Neural progenitor cell (in vitro differentiated cells): ENCODE data around the gene APOB.

Source experiments
- EZH2 ChIP-seq: fragments of 200-600 bp; sonication (generic); IDR thresholded peaks from 2 replicates; pipeline ENCODE4 v1.6.1; 2017; ENCODE audit warnings: antibody characterized with exemption, mild to moderate bottlenecking, moderate library complexity
- TF ChIP-seq, protein P1 (sequence below): fragments of 200-600 bp; sonication (generic); IDR thresholded peaks from 2 replicates; pipeline ENCODE4 v1.5.1; 2017; ENCODE audit warnings: antibody characterized with exemption, mild to moderate bottlenecking

DNA sequence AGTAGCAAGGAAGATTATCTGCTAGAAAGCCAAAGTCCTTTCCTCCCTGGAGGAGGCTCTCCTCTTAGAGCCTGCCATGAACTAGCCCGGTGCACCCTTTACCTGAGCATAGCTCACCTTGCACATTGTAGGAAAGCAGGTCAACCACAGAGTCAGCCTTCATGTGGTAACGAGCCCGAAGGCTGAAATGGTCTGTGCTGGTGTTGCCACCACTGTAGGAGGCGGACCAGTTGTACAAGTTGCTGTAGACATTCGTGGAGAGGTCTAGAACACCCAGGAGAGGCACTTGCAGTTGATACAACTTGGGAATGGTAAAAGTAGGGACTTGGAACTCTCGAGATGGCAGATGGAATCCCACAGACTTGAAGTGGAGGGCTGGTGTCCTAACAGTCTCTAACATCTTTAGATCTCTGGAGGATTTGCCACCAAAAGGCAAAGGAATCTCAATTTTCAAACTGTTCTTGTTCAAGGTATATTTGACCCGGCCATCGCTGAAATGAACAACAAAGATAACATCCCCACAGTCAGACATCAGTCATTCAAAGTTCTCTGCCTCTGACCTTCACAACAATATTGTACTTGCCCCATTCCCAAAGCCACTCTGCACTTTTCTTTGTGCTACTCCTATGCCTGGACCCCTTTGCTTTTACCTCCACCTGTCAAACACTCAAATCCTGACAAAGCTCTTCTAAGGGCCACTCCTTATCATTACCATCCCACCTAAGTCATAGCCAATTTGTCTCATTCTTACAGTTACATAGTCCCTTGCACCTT lies 30.6 kb downstream of the APOB start:
- TF ChIP-seq, protein P1, sequence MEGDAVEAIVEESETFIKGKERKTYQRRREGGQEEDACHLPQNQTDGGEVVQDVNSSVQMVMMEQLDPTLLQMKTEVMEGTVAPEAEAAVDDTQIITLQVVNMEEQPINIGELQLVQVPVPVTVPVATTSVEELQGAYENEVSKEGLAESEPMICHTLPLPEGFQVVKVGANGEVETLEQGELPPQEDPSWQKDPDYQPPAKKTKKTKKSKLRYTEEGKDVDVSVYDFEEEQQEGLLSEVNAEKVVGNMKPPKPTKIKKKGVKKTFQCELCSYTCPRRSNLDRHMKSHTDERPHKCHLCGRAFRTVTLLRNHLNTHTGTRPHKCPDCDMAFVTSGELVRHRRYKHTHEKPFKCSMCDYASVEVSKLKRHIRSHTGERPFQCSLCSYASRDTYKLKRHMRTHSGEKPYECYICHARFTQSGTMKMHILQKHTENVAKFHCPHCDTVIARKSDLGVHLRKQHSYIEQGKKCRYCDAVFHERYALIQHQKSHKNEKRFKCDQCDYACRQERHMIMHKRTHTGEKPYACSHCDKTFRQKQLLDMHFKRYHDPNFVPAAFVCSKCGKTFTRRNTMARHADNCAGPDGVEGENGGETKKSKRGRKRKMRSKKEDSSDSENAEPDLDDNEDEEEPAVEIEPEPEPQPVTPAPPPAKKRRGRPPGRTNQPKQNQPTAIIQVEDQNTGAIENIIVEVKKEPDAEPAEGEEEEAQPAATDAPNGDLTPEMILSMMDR: no peak
- TF ChIP-seq EZH2: no peak
